Keratinocyte (primary cell): ENCODE results near the gene ATP8B1. TPM values are rescaled to one million over a fixed set of nuclear protein-coding genes. Genes with fewer than 3 reads are reported as not detected.
A peak's percentile ranks its signal among the peaks of the same experiment; 100 is the strongest.

Experiments
- DNase-seq: peaks from one replicate; pipeline ENCODE4 v3.0.0-alpha.2; 2011; ENCODE audit warnings: low read depth, missing footprints, low spot score
- FAIRE-seq: peaks from 2 replicates; lab custom pipeline; 2011; peaks lifted over from hg19 to GRCh38; lab: Jason Lieb, UNC
- H2AFZ ChIP-seq: 2 replicates; pipeline ENCODE4 v1.6.0; 2012; ENCODE audit warnings: low read length, control low read depth, inconsistent platforms; ENCODE audit not compliant: control insufficient read depth
- H3K27ac ChIP-seq: 2 replicates; pipeline ENCODE4 v1.5.1; 2011; ENCODE audit warnings: low read length; ENCODE audit not compliant: control insufficient read depth, insufficient read depth
- H3K27me3 ChIP-seq: 3 replicates; pipeline ENCODE4 v1.6.0; 2011; ENCODE audit warnings: low read length; ENCODE audit not compliant: control insufficient read depth, insufficient read depth; ENCODE audit errors: extremely low read depth
- H3K36me3 ChIP-seq, 2 experiments: 2 replicates in 1 of 2; 3 replicates in 1 of 2; pipeline ENCODE4 v1.5.1; 2011; ENCODE audit warnings: low read length in 2 of 2, mild to moderate bottlenecking in 1 of 2; ENCODE audit not compliant: control insufficient read depth in 2 of 2, insufficient read depth in 2 of 2; ENCODE audit errors: extremely low read depth in 1 of 2
- H3K4me1 ChIP-seq: 3 replicates; pipeline ENCODE4 v1.5.1; 2011; ENCODE audit warnings: low read length; ENCODE audit not compliant: control insufficient read depth, insufficient read depth; ENCODE audit errors: extremely low read depth
- H3K4me2 ChIP-seq: 3 replicates; pipeline ENCODE4 v1.6.0; 2011; ENCODE audit warnings: low read depth, low read length; ENCODE audit not compliant: control insufficient read depth, insufficient read depth; ENCODE audit errors: extremely low read depth
- H3K4me3 ChIP-seq, 3 experiments: fragments of 200-600 bp in 1 of 3; sonication (generic) in 1 of 3; 2 replicates in 2 of 3; 3 replicates in 1 of 3; pipeline ENCODE4 v1.5.1; 2011 to 2016; ENCODE audit warnings: low read length in 3 of 3, mild to moderate bottlenecking in 3 of 3, control low read depth in 2 of 3, inconsistent platforms in 1 of 3, low read depth in 1 of 3, mixed read lengths in 1 of 3, mixed run types in 1 of 3, moderate library complexity in 1 of 3; ENCODE audit not compliant: control insufficient read depth in 2 of 3, insufficient read depth in 2 of 3; ENCODE audit errors: extremely low read depth in 1 of 3
- H3K79me2 ChIP-seq: 2 replicates; pipeline ENCODE4 v1.6.0; 2012; ENCODE audit warnings: low read length; ENCODE audit not compliant: control insufficient read depth, insufficient read depth
- H3K9ac ChIP-seq: 3 replicates; pipeline ENCODE4 v1.6.0; 2011; ENCODE audit warnings: low read length; ENCODE audit not compliant: control insufficient read depth, insufficient read depth; ENCODE audit errors: extremely low read depth
- H3K9me1 ChIP-seq: 3 replicates; pipeline ENCODE4 v1.6.0; 2011; ENCODE audit warnings: low read length; ENCODE audit not compliant: control insufficient read depth, insufficient read depth; ENCODE audit errors: extremely low read depth
- H3K9me3 ChIP-seq: 2 replicates; pipeline ENCODE4 v1.5.1; 2012; ENCODE audit warnings: low read depth, low read length; ENCODE audit not compliant: control insufficient read depth
- H4K20me1 ChIP-seq: 3 replicates; pipeline ENCODE4 v1.6.0; 2011; ENCODE audit warnings: low read length; ENCODE audit not compliant: control insufficient read depth, insufficient read depth; ENCODE audit errors: extremely low read depth
- CTCF ChIP-seq, 3 experiments: IDR thresholded peaks in 1 of 3; conservative IDR thresholded peaks in 1 of 3; optimal IDR thresholded peaks in 1 of 3; 2 replicates in 2 of 3; 3 replicates in 1 of 3; pipeline versions ENCODE3 to v1.5.1; 2011; ENCODE audit warnings: low read length in 3 of 3, mild to moderate bottlenecking in 3 of 3, moderate library complexity in 2 of 3, control low read depth in 1 of 3, inconsistent platforms in 1 of 3; ENCODE audit not compliant: insufficient read depth in 2 of 3; ENCODE audit errors: extremely low read depth in 1 of 3
- EZH2 ChIP-seq: IDR thresholded peaks from one replicate; pipeline ENCODE4 v1.6.1; 2012; ENCODE audit warnings: inconsistent platforms, mild to moderate bottlenecking, low read length, moderate library complexity
- dilution Hi-C: fragments of 300-500 bp; cut with MboI; formaldehyde crosslinking; loops from one replicate; pipeline ENCODE4 v1.7.0; 2020; ENCODE audit warnings: low sequenced_read_pairs; ENCODE audit not compliant: extremely low pct_ligation_motif_present
- polyA plus RNA-seq, 5 experiments: library from polyadenylated mRNA; depleted of rRNA in 3 of 5; stranded (reverse) in 3 of 5; stranded (forward) in 1 of 5; unstranded in 1 of 5; fragments of >200 nt; gene quantifications; 1 replicate in 1 of 5; 2 replicates in 3 of 5; 3 replicates in 1 of 5; pipeline versions ENCODE4 v1.2.1 to v1.2.3, GENCODE V29; 2011 to 2012; ENCODE audit warnings: missing spikeins in 2 of 5, low read depth in 1 of 5, low replicate concordance in 1 of 5

Gene ATP8B1
- polyA plus RNA-seq, 1 donor (not counting 4 experiments of a cell fraction or from before 2014, with no cell fraction given) = 20.4 TPM

GRCh38 chr18:57619876-57620275 lies 183.2 kb downstream of the ATP8B1 start:
- FAIRE-seq (no peak), DNase-seq (no peak)
- Histone ChIP-seq H3K27me3 (no peaks in the 10 kb centered on the region), H3K4me3 (no peak overlapping the region), H3K27ac (no peak overlapping the region), H3K79me2 (peaks cover 45% of the 10 kb centered on the region), H4K20me1 (peaks cover 3% of the 10 kb centered on the region), H3K4me1 (peaks cover 15% of the 10 kb centered on the region), H3K9ac (no peak overlapping the region), H2AFZ (no peak overlapping the region), H3K9me1 (peaks cover 3% of the 10 kb centered on the region), H3K36me3 (peaks cover 5 to 21% of the 10 kb centered on the region in 2 experiments), H3K4me2 (peak overlapping the region; percentile 71), H3K9me3 (no peaks in the 10 kb centered on the region)
- dilution Hi-C loops = no loop called here
- TF ChIP-seq EZH2 (no peak), CTCF (optimal IDR thresholded peaks at IDR 0.05 in 1 of 3, IDR thresholded peaks at IDR 0.05 in 1 of 3, conservative IDR thresholded peaks at IDR 0.05 in 1 of 3; ENCODE audit: extremely low read depth in 1 of 3, insufficient read depth in 2 of 3, low read length in 3 of 3) (no peak)

DNA sequence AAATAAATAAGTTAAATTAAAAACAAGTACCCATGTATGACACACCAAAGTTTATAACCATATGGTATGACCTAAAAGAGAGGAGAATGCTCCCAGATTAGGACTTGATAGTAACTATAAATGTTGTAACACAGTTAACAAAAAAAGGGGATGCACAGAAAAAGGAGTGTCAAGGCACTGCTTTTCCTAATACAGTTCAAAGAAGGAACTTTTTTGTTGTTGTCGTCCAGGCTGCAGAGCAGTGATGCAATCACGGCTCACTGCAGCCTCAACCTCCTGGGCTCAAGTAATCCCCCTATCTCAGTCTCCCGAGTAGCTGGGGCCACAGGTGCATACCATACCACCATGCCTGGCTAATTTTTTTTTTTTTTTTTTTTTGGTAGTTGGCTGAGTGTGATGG lies 184.2 kb downstream of the ATP8B1 start:
- DNase-seq (no peak), FAIRE-seq (no peak)
- Histone ChIP-seq H3K79me2 (peaks cover 49% of the 10 kb centered on the region), H3K9me1 (peaks cover 3% of the 10 kb centered on the region), H3K4me3 (no peak overlapping the region), H3K27ac (no peak overlapping the region), H3K9me3 (no peaks in the 10 kb centered on the region), H2AFZ (no peak overlapping the region), H3K4me1 (peaks cover 15% of the 10 kb centered on the region), H3K9ac (no peak overlapping the region), H3K27me3 (no peaks in the 10 kb centered on the region), H4K20me1 (peaks cover 3% of the 10 kb centered on the region), H3K4me2 (no peak overlapping the region), H3K36me3 (peaks cover 7 to 29% of the 10 kb centered on the region in 2 experiments)
- dilution Hi-C loops = no loop called here
- no peak for TF ChIP-seq CTCF (optimal IDR thresholded peaks at IDR 0.05 in 1 of 3, IDR thresholded peaks at IDR 0.05 in 1 of 3, conservative IDR thresholded peaks at IDR 0.05 in 1 of 3; ENCODE audit: extremely low read depth in 1 of 3, insufficient read depth in 2 of 3, low read length in 3 of 3)
- TF ChIP-seq EZH2 = no peak
